Stimulated activated effector memory CD8-positive, alpha-beta T cell treated with anti-CD3 and anti-CD28 coated beads, Interleukin-12 subunit alpha, Interleukin-12 subunit beta, amount 100 ng/mL, for 72 hours (primary cell): ENCODE measurements around the gene PES1.
"Not testable (repeated sequence)": the region's sequence is repeated elsewhere in the genome, so short reads cannot be mapped to it uniquely, and the experiment has no call there.

Source experiments
- ATAC-seq: fragments of 150-1000 bp; cut with Tn5 transposase; 2 replicates; pipeline ENCODE4 v1.10.0; 2021
- DNase-seq, 2 donors: peaks; one replicate each; pipeline ENCODE4 v3.0.0; 2021 to 2022; ENCODE audit warnings: low spot score in 2 of 2
- H3K27ac Mint-ChIP-seq: one replicate; pipeline ENCODE4 v1.8.0; 2022; ENCODE audit warnings: mild to moderate bottlenecking, mixed read lengths
- H3K36me3 Mint-ChIP-seq: one replicate; pipeline ENCODE4 v1.8.0; 2022; ENCODE audit warnings: mild to moderate bottlenecking, mixed read lengths
- H3K4me1 Mint-ChIP-seq: one replicate; pipeline ENCODE4 v1.8.0; 2022; ENCODE audit warnings: mixed read lengths
- H3K4me3 Mint-ChIP-seq: one replicate; pipeline ENCODE4 v1.8.0; 2022; ENCODE audit warnings: mild to moderate bottlenecking, mixed read lengths
- H3K9me3 Mint-ChIP-seq: one replicate; pipeline ENCODE4 v1.8.0; 2022; ENCODE audit warnings: mixed read lengths

PES1 gene

DNA sequence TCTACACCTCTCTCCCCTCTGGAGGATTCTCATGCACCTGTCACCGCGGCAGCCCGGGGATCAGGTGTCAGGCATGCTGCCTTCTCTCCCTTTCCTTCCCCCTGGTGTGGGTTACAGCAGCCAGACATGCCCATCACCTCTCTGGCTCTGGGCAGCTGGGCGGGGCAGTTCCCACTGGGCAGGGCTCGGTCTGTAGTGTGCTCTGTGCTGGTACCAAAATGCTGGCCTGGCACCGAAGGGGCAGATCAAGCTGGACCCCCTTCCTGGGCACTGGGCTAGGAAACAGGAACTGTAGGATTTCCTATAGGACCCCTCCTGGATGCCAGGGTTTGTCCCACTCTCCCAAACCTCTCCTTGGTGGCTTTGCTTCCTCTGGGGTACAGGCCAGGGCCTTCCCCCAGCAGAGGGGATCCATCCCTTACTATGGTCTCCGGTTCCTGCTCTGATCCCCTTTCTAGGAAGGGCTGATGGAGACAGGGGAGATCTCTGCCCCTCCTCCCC is 18.1 kb downstream of the PES1 start:
- Mint-ChIP-seq H3K36me3 (peaks cover 34% of the 10 kb centered on the region), H3K4me1 (peaks cover 9% of the 10 kb centered on the region), H3K9me3 (no peaks in the 10 kb centered on the region), H3K27ac (no peak overlapping the region), H3K4me3 (no peak overlapping the region)
- no peak for ATAC-seq
- no peak for DNase-seq

DNA sequence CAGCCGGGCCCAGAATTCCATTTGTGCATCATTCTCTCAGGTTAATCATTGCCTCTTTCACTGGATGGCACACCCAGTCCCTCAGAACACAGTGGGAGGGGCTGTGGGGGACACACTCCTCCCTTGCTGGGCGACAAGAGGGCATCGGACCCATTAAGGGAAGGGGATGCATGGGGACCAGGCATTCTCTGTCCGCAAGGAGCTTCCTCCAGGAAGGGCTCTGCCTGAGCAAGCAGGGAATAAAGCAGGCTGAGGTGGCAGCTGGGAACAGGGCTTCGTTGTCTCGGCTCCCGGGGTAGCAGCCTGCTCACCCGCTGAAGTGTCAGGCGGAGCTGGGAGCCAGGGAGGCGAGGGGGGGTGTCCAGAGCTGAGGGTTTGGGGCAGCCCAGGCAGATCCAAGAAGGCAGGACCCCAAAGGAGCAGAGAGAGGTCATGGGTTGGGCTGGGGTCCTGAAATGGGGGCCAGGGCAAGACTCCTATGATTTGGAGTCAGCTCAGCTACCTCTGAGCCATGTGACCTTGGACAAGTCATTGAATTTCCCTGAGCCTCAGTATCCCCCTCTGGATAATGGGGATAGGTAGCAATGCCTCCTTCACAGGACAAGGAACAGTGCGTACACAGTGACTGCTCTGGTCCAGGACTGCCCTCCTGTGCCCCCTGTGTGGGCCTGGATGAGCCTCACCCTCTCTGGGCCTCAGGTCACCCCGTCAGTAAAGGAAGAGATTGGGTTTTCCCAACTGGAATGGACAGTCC is 18.7 kb downstream of the PES1 start:
- H3K4me3 Mint-ChIP-seq, result no peak overlapping the region
- H3K27ac Mint-ChIP-seq, result no peak overlapping the region
- H3K4me1 Mint-ChIP-seq, result peaks cover 9% of the 10 kb centered on the region
- H3K36me3 Mint-ChIP-seq, result peaks cover 28% of the 10 kb centered on the region
- no peaks in the 10 kb centered on the region for H3K9me3 Mint-ChIP-seq
- ATAC-seq (no peak), DNase-seq (no peak)

DNA sequence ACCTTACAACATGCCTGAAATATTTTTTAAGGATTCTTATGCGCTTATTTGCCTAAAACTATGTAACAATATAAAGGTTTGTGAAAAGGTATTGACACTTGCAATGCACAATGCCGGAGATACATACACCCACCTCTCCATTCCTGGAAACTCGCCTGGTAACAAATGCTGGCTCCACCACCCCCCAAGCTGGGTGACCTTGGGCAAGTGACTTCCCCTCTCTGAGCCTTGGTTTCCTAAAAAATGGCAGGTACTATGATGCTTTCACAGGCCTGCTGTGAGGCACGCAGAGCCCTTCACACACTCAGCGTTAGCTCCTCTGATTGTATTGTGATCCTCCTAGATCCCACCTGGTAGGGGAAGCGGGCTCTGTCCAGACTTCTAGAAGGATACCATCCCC is 19.5 kb downstream of the PES1 start:
- H3K4me3 Mint-ChIP-seq, result no peak overlapping the region
- no peak overlapping the region for H3K27ac Mint-ChIP-seq
- H3K4me1 Mint-ChIP-seq, result peaks cover 9% of the 10 kb centered on the region

DNA sequence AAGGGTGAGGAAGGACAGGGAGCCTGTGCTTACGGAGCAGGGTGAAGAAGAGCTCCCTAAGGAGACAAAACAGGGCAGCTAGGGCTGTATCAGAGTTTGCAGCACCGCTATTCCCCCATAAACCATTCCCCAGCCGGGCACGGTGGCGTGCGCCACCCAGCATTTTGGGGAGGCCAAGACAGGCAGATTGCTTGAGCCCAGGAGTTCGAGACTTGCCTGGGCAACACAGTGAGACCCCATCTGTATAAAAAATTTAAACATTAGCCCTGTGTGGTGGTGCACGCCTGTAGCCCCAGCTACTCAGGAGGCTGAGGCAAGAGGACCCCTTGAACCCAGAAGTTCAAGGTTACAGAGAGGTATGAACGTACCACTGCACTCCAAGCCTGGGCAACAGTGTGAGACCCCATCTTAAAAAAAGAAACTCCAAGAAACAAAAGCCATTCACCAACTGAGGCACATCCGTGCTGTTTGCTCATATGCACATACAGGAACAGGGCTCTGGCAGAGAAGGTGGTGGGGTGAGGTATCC is 22.0 kb downstream of the PES1 start:
- no peak overlapping the region for H3K27ac Mint-ChIP-seq
- ATAC-seq, result no peak

More for the DNA sequence above, 19.5 kb downstream of the PES1 start:
- H3K9me3 Mint-ChIP-seq, result no peaks in the 10 kb centered on the region
- DNase-seq (no peak), ATAC-seq (no peak)
- H3K36me3 Mint-ChIP-seq, result peaks cover 20% of the 10 kb centered on the region

DNA sequence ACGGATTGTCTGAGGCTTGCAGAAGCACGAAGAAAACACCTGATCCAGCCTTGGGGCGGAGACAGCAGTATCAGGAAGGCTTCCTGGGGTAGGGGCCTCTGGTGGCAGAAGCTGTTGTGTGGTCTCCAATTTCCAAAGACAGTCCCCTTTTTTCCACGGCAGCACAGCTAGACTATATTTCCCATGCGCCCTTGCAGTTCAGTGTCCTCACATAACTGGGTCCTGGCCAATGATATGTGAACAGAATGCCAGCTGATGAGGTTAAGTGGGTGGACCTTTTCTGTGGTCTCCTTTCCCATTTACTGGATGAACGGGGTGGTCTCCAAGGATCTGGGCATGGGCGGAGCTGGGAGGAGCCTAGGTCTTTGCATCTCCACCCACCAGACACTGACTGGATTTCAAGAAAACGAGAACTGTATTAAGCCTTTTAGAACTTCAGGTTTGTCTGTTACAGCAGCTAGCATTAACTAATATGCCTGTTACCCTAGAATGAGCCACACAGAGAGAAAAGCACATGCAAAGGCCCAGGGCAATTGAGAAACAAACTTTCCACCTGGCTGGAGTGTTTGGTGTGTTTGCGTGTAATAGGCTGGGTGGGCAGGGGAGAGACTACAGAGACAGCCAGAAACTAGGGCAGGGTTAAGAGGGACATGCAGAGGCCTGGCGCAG is 23.4 kb downstream of the PES1 start:
- Mint-ChIP-seq H3K36me3 (no peaks in the 10 kb centered on the region), H3K9me3 (no peaks in the 10 kb centered on the region), H3K27ac (no peak overlapping the region), H3K4me1 (no peaks in the 10 kb centered on the region), H3K4me3 (no peak overlapping the region)
- no peak for DNase-seq
- ATAC-seq, result no peak

More for the DNA sequence above, 22.0 kb downstream of the PES1 start:
- H3K4me1 Mint-ChIP-seq, result no peaks in the 10 kb centered on the region
- no peak overlapping the region for H3K4me3 Mint-ChIP-seq
- DNase-seq, result no peak
- no peaks in the 10 kb centered on the region for H3K36me3 Mint-ChIP-seq
- no peaks in the 10 kb centered on the region for H3K9me3 Mint-ChIP-seq

DNA sequence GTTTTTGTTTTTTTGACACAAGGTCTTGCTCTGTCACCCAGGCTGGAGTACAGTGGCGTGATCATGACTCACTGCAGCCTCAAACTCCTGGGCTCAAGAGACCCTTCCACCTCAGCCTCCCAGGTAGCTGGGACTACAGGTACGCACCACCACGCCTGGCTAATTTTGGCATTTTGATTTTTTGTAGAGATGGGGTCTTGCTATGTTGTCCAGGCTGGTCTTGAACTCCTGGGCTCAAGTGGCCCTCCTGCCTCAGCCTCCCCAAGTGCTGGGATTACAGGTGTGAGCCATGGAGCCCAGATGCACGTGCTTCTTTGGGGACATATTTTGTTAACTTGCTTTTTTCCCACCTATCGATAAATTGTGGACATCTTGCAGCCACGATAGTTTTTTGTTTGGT is 24.4 kb downstream of the PES1 start:
- DNase-seq, H3K4me1 Mint-ChIP-seq, ATAC-seq, H3K9me3 Mint-ChIP-seq, H3K4me3 Mint-ChIP-seq, H3K27ac Mint-ChIP-seq, H3K36me3 Mint-ChIP-seq: not testable (repeated sequence)

DNA sequence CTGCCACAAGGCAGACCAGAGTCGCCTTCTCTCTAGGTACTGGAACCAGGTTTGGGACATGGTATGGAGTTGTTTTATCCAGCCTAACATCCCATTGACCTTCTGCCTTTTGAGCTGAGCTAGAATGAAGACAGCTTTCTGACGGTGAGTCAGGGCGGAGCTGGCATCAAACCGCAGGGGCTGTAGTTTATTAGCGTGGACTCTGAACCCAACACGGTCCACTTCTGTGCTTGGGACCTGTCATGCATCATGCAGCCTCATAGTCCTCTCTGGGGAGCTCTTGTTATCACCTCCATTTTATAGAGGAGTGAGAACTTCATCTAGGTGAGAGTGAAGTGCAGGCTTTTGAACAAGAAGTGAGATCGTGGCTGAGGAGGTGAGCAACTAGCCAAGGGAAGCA is 25.6 kb downstream of the PES1 start:
- H3K9me3 Mint-ChIP-seq, result no peaks in the 10 kb centered on the region
- H3K36me3 Mint-ChIP-seq, result no peaks in the 10 kb centered on the region
- H3K27ac Mint-ChIP-seq, result no peak overlapping the region
- no peak overlapping the region for H3K4me3 Mint-ChIP-seq
- ATAC-seq (no peak), DNase-seq (no peak)
- H3K4me1 Mint-ChIP-seq, result no peaks in the 10 kb centered on the region

DNA sequence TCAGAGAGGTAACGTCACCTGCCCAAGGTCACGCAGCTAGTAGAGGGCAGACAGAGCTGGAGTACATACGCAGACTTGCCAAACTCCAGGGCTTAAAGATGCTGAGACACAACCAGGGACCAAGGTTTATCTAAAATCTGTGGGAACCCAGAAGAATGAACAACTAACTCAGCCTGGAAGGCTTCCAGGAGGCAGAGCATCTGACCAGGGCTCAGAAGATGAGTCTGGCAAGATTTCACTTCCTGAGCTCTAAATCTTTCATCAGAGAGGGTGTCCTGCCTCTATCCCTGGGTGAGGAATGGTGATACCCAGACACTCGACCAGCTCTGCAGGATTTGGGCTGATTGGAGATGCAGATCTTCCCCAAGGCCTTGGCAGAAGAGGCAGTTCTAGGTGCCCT is 26.4 kb downstream of the PES1 start:
- no peak overlapping the region for H3K27ac Mint-ChIP-seq
- H3K4me3 Mint-ChIP-seq, result no peak overlapping the region
- ATAC-seq, result no peak
- DNase-seq, result no peak
- no peaks in the 10 kb centered on the region for H3K36me3 Mint-ChIP-seq
- H3K9me3 Mint-ChIP-seq, result no peaks in the 10 kb centered on the region
- H3K4me1 Mint-ChIP-seq, result no peaks in the 10 kb centered on the region

DNA sequence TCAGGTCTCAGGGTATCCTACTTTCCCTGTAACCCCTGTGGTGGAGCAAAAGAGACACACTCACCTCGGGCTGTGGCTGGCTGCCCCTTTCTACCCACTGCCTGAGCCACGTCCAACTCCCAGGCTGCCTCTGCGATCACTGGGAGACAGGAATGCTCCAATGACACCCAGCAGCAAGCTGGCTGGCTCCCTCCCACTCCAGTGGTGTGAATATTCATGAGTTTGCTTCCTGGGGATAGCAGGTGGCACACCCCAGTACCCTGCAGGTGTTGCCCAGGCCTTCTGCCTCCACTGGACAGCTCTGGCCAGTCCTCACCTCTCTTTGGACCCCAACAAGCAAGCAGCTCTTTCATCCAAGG is 27.0 kb downstream of the PES1 start:
- H3K4me3 Mint-ChIP-seq, result no peak overlapping the region
- DNase-seq, result no peak
- no peak for ATAC-seq

DNA sequence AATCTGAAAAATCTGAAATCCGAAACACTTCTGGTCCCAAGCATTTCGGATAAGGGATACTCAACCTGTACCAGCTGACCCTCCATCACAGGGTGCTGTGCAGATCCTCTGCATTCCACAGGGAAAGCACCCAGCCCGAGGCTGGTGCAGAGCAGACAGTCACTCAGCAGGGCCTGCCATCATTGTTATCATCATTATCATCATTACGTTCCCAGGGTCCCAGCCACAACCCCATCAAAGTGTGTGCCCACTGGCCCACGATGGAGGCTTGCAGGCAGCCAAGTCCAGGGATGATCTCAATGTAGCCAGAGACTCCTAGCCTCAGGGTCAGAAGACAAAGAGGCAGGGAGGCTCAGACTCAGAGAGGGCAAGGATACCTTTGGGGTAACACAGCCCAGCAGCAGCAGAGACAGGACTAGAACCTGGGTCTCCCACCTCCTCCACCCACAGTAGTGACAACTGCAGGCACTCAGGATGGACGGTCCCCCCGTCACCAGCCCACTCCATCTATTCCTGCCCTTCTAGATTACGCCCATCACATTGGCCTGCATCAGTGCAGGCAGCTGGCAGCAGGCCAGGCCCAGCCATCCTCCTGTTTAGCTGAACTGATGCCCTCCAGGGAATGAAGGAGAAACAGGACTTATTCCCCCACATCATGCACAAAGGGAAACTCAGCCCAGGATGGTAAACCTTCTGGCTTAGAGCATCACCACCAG is 27.5 kb downstream of the PES1 start:
- Mint-ChIP-seq H3K27ac (no peak overlapping the region), H3K9me3 (no peaks in the 10 kb centered on the region), H3K4me3 (no peak overlapping the region), H3K36me3 (no peaks in the 10 kb centered on the region), H3K4me1 (no peaks in the 10 kb centered on the region)
- ATAC-seq (no peak), DNase-seq (no peak)

More for the DNA sequence above, 27.0 kb downstream of the PES1 start:
- no peaks in the 10 kb centered on the region for H3K36me3 Mint-ChIP-seq
- no peaks in the 10 kb centered on the region for H3K9me3 Mint-ChIP-seq
- H3K4me1 Mint-ChIP-seq, result no peaks in the 10 kb centered on the region
- no peak overlapping the region for H3K27ac Mint-ChIP-seq

DNA sequence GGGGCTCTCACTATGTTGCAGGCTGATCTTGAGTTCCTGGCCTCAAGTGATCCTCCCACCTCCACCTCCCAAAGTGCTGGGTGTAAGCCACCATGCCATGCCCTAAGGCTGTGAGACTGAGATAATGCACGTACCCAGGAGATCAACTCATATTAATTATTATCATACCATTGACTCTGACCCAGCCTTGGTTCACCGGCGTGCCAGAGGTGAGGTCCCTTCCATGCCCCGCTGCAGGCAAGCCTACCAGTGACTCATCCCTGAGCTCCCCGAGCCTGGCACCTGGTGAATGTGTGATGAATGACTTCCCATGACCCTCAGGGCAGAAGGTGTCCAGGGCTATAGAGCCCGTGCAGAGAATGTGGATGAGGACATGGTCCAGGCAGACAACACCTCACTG is 29.3 kb downstream of the PES1 start:
- no peak overlapping the region for H3K4me3 Mint-ChIP-seq
- DNase-seq (no peak), ATAC-seq (no peak)
- no peaks in the 10 kb centered on the region for H3K9me3 Mint-ChIP-seq
- H3K27ac Mint-ChIP-seq, result no peak overlapping the region
- no peaks in the 10 kb centered on the region for H3K4me1 Mint-ChIP-seq
- no peaks in the 10 kb centered on the region for H3K36me3 Mint-ChIP-seq

DNA sequence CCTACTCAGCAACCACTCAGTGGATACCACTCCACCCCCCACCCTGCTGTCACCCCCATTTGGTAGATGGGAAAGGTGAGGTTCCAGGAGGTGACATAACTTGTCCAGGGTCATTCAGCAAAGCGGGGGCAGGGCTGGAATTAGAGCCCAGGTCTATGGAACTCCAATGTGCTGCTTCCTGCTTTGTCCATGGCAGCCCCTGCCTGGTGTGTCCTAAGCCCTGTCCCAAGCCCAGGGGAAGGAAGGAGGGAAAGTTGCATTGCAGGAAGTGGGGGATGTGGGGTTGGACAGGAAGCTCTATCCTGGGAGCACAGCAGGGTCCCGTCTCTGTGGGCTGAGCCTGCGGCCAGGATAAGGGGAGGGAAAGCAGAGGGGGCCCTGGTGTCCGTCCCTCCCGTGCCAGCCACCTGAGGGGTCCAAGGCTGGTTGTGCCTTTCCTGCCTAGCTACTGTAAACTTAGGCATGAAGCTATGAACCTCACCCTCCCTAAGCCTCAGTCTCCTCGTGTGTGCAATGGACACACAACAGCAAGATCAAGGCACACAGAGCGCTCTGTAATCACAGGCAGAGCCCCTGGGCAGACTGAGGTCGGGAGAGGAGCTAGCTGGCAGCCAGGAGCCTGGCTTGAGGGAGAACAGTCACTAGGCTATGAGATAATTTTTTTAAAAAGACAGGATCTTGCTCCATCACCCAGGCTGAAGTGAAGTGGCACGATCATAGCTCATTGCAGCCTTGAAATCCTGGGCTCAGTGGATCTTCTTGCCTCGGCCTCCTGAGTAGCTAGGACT is 30.1 kb downstream of the PES1 start:
- Mint-ChIP-seq H3K4me3 (no peak overlapping the region), H3K36me3 (no peaks in the 10 kb centered on the region), H3K27ac (no peak overlapping the region), H3K9me3 (no peaks in the 10 kb centered on the region), H3K4me1 (no peaks in the 10 kb centered on the region)
- DNase-seq, result no peak
- ATAC-seq, result no peak

DNA sequence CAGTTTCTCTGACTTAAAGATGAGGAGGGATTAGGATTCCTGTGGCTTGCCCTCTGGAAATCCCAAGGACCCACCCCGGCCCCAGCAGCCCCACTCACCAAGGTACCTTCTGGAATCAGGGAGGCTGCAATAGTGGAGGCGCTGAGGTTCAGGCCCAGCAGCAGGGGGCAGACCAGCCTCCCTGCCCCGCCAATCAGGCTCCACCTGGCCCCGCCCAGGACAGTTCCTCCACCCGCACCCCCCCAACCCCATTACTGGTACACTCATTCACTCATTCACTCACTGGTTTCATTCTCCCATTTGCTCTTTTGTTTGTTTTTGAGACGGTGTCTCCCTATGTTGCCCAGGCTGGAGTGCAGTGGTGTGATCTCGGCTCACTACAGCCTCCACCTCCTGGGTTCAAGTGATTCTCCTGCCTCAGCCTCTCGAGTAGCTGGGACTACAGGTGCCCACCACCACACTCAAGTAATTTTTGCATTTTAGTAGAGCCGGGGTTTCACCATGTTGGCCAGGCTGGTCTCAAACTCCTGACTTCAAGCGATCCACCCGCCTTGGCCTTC is 31.0 kb downstream of the PES1 start:
- not testable (repeated sequence) for H3K27ac Mint-ChIP-seq, H3K4me1 Mint-ChIP-seq, H3K9me3 Mint-ChIP-seq, DNase-seq, H3K36me3 Mint-ChIP-seq, H3K4me3 Mint-ChIP-seq
- peak; percentile 58 for ATAC-seq

DNA sequence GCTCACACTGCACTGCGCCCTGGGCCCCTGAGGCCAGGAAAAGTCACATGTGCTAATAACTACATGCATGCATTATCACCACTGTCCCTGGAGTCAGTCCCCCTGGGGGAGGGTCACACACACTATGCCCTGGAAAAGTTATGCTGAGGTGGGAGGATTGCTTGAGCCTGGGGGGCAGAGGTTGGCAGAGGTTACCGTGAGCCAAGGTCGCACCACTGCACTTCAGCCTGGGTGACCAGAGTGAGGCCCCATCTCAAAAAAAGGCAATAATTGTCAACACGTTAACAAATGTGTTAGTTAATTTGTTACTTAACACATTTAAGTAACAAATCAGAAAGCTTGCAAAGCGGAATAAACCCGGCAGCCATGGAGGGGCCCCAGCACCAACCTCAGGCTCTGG is 31.8 kb downstream of the PES1 start:
- Mint-ChIP-seq H3K9me3 (no peaks in the 10 kb centered on the region), H3K4me3 (no peak overlapping the region), H3K4me1 (no peaks in the 10 kb centered on the region), H3K36me3 (no peaks in the 10 kb centered on the region), H3K27ac (no peak overlapping the region)
- DNase-seq (no peak), ATAC-seq (no peak)

DNA sequence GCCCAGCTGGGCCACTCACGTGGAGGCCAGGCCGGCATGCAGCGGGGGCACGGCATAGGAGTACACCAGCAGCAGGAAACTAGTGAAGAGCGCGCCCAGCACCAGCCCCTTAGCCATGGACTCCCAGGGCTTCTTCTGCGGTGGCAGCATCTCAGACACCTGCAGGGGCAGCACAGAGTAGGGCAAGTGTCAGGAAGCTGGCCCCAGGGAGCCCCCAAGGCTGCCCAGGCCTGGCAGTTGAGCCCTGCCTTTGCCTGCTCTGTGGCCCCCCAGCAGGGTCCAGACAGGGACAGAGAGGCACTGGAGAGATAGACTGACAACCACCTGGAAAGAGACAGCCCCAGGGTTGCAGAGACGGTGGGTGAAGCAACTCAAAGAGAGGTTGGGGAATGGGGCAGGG is 34.5 kb downstream of the PES1 start:
- ATAC-seq (no peak), DNase-seq (no peak)
- Mint-ChIP-seq H3K9me3 (no peaks in the 10 kb centered on the region), H3K36me3 (no peaks in the 10 kb centered on the region), H3K4me3 (no peak overlapping the region), H3K27ac (no peak overlapping the region), H3K4me1 (no peaks in the 10 kb centered on the region)
